Endothelial cell (in vitro differentiated cells): ENCODE data around the gene SELP. TPM values are rescaled to one million over a fixed set of nuclear protein-coding genes. Genes with fewer than 3 reads are reported as not detected.

Experiments used
- DNase-seq: peaks from one replicate; pipeline ENCODE4 v3.0.0; 2021; ENCODE audit warnings: low spot score
- H3K27ac Mint-ChIP-seq: one replicate; pipeline ENCODE4 v1.8.0; 2021; ENCODE audit warnings: mixed read lengths, inconsistent platforms; ENCODE audit not compliant: unreplicated experiment
- H3K27me3 Mint-ChIP-seq: one replicate; pipeline ENCODE4 v1.8.0; 2021; ENCODE audit warnings: mild to moderate bottlenecking, moderate library complexity, mixed read lengths, inconsistent platforms; ENCODE audit not compliant: unreplicated experiment
- H3K36me3 Mint-ChIP-seq: one replicate; pipeline ENCODE4 v1.8.0; 2021; ENCODE audit warnings: mild to moderate bottlenecking, low read depth, mixed read lengths, inconsistent platforms; ENCODE audit not compliant: unreplicated experiment
- H3K4me1 Mint-ChIP-seq: one replicate; pipeline ENCODE4 v1.8.0; 2021; ENCODE audit warnings: mild to moderate bottlenecking, mixed read lengths, inconsistent platforms; ENCODE audit not compliant: unreplicated experiment
- H3K4me3 Mint-ChIP-seq: one replicate; pipeline ENCODE4 v1.8.0; 2021; ENCODE audit warnings: mild to moderate bottlenecking, mixed read lengths, inconsistent platforms; ENCODE audit not compliant: unreplicated experiment
- H3K9me3 Mint-ChIP-seq: one replicate; pipeline ENCODE4 v1.8.0; 2021; ENCODE audit warnings: mixed read lengths, inconsistent platforms; ENCODE audit not compliant: unreplicated experiment
- CTCF ChIP-seq: fragments of 200-600 bp; sonication (generic); IDR thresholded peaks from one replicate; pipeline ENCODE4 v1.5.0; 2021; ENCODE audit warnings: antibody characterized with exemption; ENCODE audit not compliant: unreplicated experiment
- total RNA-seq: library from RNA; stranded (reverse); fragmentation: NEBNext Ultra II Directional; extraction: Animal tissue kit (Norgen Biotek cat#: 25700); gene quantifications from one replicate; pipeline ENCODE4 v1.2.1, GENCODE V29; 2021; ENCODE audit not compliant: unreplicated experiment

SELP gene
- total RNA-seq, 1 donor from 2014 or later = 0.21 TPM

- no peaks in the 10 kb centered on the region for H3K4me1 Mint-ChIP-seq
- peaks cover 2% of the 10 kb centered on the region for H3K27me3 Mint-ChIP-seq
- H3K4me3 Mint-ChIP-seq = no peak overlapping the region
- no peak for DNase-seq
- TF ChIP-seq CTCF = no peak
- H3K27ac Mint-ChIP-seq = no peak overlapping the region
- no peaks in the 10 kb centered on the region for H3K36me3 Mint-ChIP-seq
- H3K9me3 Mint-ChIP-seq = no peaks in the 10 kb centered on the region
Observed at GRCh38 chr1:169561692-169562091, 68.2 kb downstream of the SELP start.

- no peaks in the 10 kb centered on the region for H3K4me1 Mint-ChIP-seq
- no peak overlapping the region for H3K27ac Mint-ChIP-seq
- H3K9me3 Mint-ChIP-seq = no peaks in the 10 kb centered on the region
- no peaks in the 10 kb centered on the region for H3K36me3 Mint-ChIP-seq
- no peak for TF ChIP-seq CTCF
- H3K4me3 Mint-ChIP-seq = no peak overlapping the region
- no peak for DNase-seq
- peaks cover 2% of the 10 kb centered on the region for H3K27me3 Mint-ChIP-seq
Observed at GRCh38 chr1:169557131-169557530, 72.8 kb downstream of the SELP start.

- H3K9me3 Mint-ChIP-seq = no peaks in the 10 kb centered on the region
- H3K4me3 Mint-ChIP-seq = no peak overlapping the region
- H3K27ac Mint-ChIP-seq = no peak overlapping the region
- H3K27me3 Mint-ChIP-seq = peaks cover 1% of the 10 kb centered on the region
- peak; percentile 31 for TF ChIP-seq CTCF
- DNase-seq = no peak
- H3K4me1 Mint-ChIP-seq = no peaks in the 10 kb centered on the region
- H3K36me3 Mint-ChIP-seq = no peaks in the 10 kb centered on the region
Observed at GRCh38 chr1:169550294-169550693, 79.6 kb downstream of the SELP start.

GRCh38 chr1:169548282-169548681, 81.6 kb downstream of the SELP start:
- H3K4me1 Mint-ChIP-seq = no peaks in the 10 kb centered on the region
- no peak overlapping the region for H3K4me3 Mint-ChIP-seq
- no peaks in the 10 kb centered on the region for H3K36me3 Mint-ChIP-seq
- no peak for TF ChIP-seq CTCF
- H3K9me3 Mint-ChIP-seq = no peaks in the 10 kb centered on the region
- peaks cover 1% of the 10 kb centered on the region for H3K27me3 Mint-ChIP-seq
- no peak overlapping the region for H3K27ac Mint-ChIP-seq
- no peak for DNase-seq

- no peaks in the 10 kb centered on the region for H3K4me1 Mint-ChIP-seq
- no peaks in the 10 kb centered on the region for H3K36me3 Mint-ChIP-seq
- peaks cover 1% of the 10 kb centered on the region for H3K27me3 Mint-ChIP-seq
- DNase-seq = peak; percentile 57
- no peaks in the 10 kb centered on the region for H3K9me3 Mint-ChIP-seq
- peak; percentile 72 for TF ChIP-seq CTCF
- H3K27ac Mint-ChIP-seq = no peak overlapping the region
- H3K4me3 Mint-ChIP-seq = no peak overlapping the region
Observed at GRCh38 chr1:169546087-169546995, 83.6 kb downstream of the SELP start.
